ENCODE results near the gene TINCR.

DNA sequence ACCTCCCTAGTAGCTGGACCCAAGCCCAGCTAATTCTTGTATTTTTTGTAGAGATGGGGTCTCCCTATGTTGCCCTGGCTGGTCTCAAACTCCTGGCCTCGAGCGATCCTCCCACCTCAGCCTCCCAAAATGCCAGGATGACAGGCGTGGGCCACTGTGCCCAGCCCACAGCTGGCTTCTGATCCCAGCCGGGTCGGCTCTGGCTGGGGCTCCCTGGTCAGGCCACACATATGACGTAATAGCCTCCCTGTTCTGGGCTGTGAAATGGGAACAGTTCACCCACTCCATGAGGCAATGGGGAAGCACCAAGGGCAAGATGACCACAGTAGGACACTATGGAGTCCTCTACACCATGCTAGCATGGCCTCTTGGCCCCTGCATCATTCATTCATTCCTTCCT is 41.1 kb downstream of the TINCR start:
- TF ChIP-seq POLR2A (IDR thresholded peaks at IDR 0.05) (no peak), POLR2AphosphoS5 (IDR thresholded peaks at IDR 0.05) (no peak), EP300 (IDR thresholded peaks at IDR 0.05) (no peak)
- TF ChIP-seq, protein P1, sequence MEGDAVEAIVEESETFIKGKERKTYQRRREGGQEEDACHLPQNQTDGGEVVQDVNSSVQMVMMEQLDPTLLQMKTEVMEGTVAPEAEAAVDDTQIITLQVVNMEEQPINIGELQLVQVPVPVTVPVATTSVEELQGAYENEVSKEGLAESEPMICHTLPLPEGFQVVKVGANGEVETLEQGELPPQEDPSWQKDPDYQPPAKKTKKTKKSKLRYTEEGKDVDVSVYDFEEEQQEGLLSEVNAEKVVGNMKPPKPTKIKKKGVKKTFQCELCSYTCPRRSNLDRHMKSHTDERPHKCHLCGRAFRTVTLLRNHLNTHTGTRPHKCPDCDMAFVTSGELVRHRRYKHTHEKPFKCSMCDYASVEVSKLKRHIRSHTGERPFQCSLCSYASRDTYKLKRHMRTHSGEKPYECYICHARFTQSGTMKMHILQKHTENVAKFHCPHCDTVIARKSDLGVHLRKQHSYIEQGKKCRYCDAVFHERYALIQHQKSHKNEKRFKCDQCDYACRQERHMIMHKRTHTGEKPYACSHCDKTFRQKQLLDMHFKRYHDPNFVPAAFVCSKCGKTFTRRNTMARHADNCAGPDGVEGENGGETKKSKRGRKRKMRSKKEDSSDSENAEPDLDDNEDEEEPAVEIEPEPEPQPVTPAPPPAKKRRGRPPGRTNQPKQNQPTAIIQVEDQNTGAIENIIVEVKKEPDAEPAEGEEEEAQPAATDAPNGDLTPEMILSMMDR (IDR thresholded peaks at IDR 0.05), result no peak

All from gastroesophageal sphincter (tissue), 3 donors.